Osteocyte (in vitro differentiated cells): ENCODE results near the gene FNDC10. TPM values are rescaled to one million over a fixed set of nuclear protein-coding genes. Genes with fewer than 3 reads are reported as not detected.

Experiments
- DNase-seq: peaks from one replicate; pipeline ENCODE4 v3.0.0; 2021; ENCODE audit warnings: mixed read lengths; ENCODE audit not compliant: unreplicated experiment; ENCODE audit errors: extremely low spot score
- H3K27ac Mint-ChIP-seq: one replicate; pipeline ENCODE4 v1.8.0; 2021; ENCODE audit warnings: mild to moderate bottlenecking, mixed read lengths; ENCODE audit not compliant: unreplicated experiment
- H3K27me3 Mint-ChIP-seq: one replicate; pipeline ENCODE4 v1.8.0; 2021; ENCODE audit warnings: mixed read lengths; ENCODE audit not compliant: unreplicated experiment
- H3K36me3 Mint-ChIP-seq: one replicate; pipeline ENCODE4 v1.8.0; 2021; ENCODE audit warnings: mixed read lengths; ENCODE audit not compliant: unreplicated experiment
- H3K4me1 Mint-ChIP-seq: one replicate; pipeline ENCODE4 v1.8.0; 2021; ENCODE audit warnings: mixed read lengths; ENCODE audit not compliant: unreplicated experiment
- H3K4me3 Mint-ChIP-seq: one replicate; pipeline ENCODE4 v1.8.0; 2021; ENCODE audit warnings: mild to moderate bottlenecking, moderate library complexity, mixed read lengths; ENCODE audit not compliant: unreplicated experiment
- H3K9me3 Mint-ChIP-seq: one replicate; pipeline ENCODE4 v1.8.0; 2021; ENCODE audit warnings: mixed read lengths; ENCODE audit not compliant: unreplicated experiment
- CTCF ChIP-seq: fragments of 200-600 bp; sonication (generic); IDR thresholded peaks from 2 replicates; pipeline ENCODE4 v1.5.0; 2021; ENCODE audit warnings: antibody characterized with exemption, mild to moderate bottlenecking, moderate library complexity
- total RNA-seq: library from RNA; stranded (reverse); gene quantifications from 2 replicates; pipeline ENCODE4 v1.2.1, GENCODE V29; 2021

FNDC10 gene
- total RNA-seq, 1 donor from 2014 or later, result 25.6 TPM

GRCh38 chr1:1567891-1568291 lies 32.0 kb downstream of the FNDC10 start:
- H3K27me3 Mint-ChIP-seq, result no peaks in the 10 kb centered on the region
- peaks cover 24% of the 10 kb centered on the region for H3K36me3 Mint-ChIP-seq
- H3K4me3 Mint-ChIP-seq, result no peak overlapping the region
- H3K9me3 Mint-ChIP-seq, result no peaks in the 10 kb centered on the region
- H3K4me1 Mint-ChIP-seq, result peaks cover 24% of the 10 kb centered on the region
- no peak for TF ChIP-seq CTCF
- no peak overlapping the region for H3K27ac Mint-ChIP-seq
- no peak for DNase-seq

GRCh38 chr1:1567152-1567875 lies 32.6 kb downstream of the FNDC10 start:
- H3K9me3 Mint-ChIP-seq, result no peaks in the 10 kb centered on the region
- TF ChIP-seq CTCF, result no peak
- H3K36me3 Mint-ChIP-seq, result peaks cover 25% of the 10 kb centered on the region
- no peak for DNase-seq
- H3K4me1 Mint-ChIP-seq, result peaks cover 20% of the 10 kb centered on the region
- H3K27me3 Mint-ChIP-seq, result no peaks in the 10 kb centered on the region
- no peak overlapping the region for H3K27ac Mint-ChIP-seq
- no peak overlapping the region for H3K4me3 Mint-ChIP-seq

DNA sequence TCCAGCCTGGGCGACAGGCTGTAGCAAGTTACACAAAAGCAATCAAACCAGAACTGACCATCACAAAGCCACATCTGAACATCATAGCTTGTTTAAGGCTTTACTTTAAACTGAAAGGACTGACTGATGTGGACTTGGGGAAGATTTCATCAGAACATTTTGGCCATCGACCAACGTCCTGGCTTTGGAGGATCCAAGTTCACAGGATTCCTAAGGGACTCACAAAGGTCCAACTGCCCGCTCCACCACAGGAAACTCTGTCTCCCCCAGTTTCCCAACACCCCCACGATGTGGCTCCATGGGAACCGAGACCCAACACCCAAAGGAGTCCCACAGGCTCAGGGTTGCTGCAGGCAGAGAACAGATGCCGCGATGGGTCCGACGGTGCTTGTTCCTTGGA lies 34.6 kb downstream of the FNDC10 start:
- no peak for DNase-seq
- peaks cover 14% of the 10 kb centered on the region for H3K4me1 Mint-ChIP-seq
- H3K36me3 Mint-ChIP-seq, result peaks cover 33% of the 10 kb centered on the region
- no peaks in the 10 kb centered on the region for H3K9me3 Mint-ChIP-seq
- H3K27me3 Mint-ChIP-seq, result no peaks in the 10 kb centered on the region
- no peak for TF ChIP-seq CTCF
- H3K27ac Mint-ChIP-seq, result no peak overlapping the region
- no peak overlapping the region for H3K4me3 Mint-ChIP-seq

- peaks cover 12% of the 10 kb centered on the region for H3K4me1 Mint-ChIP-seq
- DNase-seq, result no peak
- no peak overlapping the region for H3K27ac Mint-ChIP-seq
- H3K9me3 Mint-ChIP-seq, result no peaks in the 10 kb centered on the region
- H3K27me3 Mint-ChIP-seq, result no peaks in the 10 kb centered on the region
- no peak for TF ChIP-seq CTCF
- H3K36me3 Mint-ChIP-seq, result peaks cover 31% of the 10 kb centered on the region
- H3K4me3 Mint-ChIP-seq, result no peak overlapping the region
Observed at GRCh38 chr1:1564268-1564667, 35.7 kb downstream of the FNDC10 start.

DNA sequence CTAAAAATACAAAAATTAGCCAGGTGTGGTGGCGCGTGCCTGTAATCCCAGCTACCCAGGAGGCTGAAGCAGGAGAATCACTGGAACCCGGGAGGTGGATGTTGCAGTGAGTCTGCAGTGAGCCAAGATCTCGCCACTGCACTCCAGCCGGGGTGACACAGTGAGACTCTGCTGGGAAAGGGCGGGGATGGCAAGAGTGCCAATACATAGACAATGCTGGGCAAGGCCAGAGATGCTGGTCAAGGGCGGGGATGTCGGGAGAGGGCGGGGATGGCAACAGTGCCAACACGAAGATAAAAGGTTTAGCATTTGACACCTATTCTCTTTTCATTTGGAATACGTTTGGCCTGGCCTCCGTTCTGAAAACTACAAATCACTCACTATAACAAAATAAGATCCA lies 36.2 kb downstream of the FNDC10 start:
- Mint-ChIP-seq H3K4me3 (no peak overlapping the region), H3K36me3 (peaks cover 31% of the 10 kb centered on the region), H3K27me3 (no peaks in the 10 kb centered on the region), H3K27ac (no peak overlapping the region), H3K9me3 (no peaks in the 10 kb centered on the region), H3K4me1 (peaks cover 12% of the 10 kb centered on the region)
- no peak for DNase-seq
- no peak for TF ChIP-seq CTCF
